Measurements from ENCODE around the gene LRRC9. TPM values are rescaled to one million over a fixed set of nuclear protein-coding genes. Genes with fewer than 3 reads are reported as not detected.
A peak's percentile ranks its signal among the peaks of the same experiment; 100 is the strongest.

LRRC9 gene
- total and polyA plus RNA-seq, 2 of the 13 experiments (the other 11 are each of a cell fraction or from before 2014, with no cell fraction given) = 0.08 to 0.18 TPM

- TF ChIP-seq ZNF407 (CRISPR knock-in tag; IDR thresholded peaks at IDR 0.05; ENCODE audit: not compliant biosample characterization) = peak; percentile 92
- TF ChIP-seq PBX2 (CRISPR knock-in tag; IDR thresholded peaks at IDR 0.05) = no peak
- peak; percentile 96; the same call in 1 of the 2 replicates for TF ChIP-seq DNMT1 (CRISPR knock-in tag; IDR thresholded peaks at IDR 0.05)
- TF ChIP-seq ZMAT3 (CRISPR knock-in tag; conservative IDR thresholded peaks at IDR 0.05) = peak; percentile 96
- peak; percentile 73; the same call in 1 of the 2 replicates for TF ChIP-seq ZBTB4 (CRISPR knock-in tag; IDR thresholded peaks at IDR 0.05; ENCODE audit: borderline replicate concordance)
- TF ChIP-seq ZFP82 (CRISPR knock-in tag; IDR thresholded peaks at IDR 0.05; ENCODE audit: borderline replicate concordance) = no peak
- peak; percentile 65; the same call in 1 of the 2 replicates for TF ChIP-seq ZSCAN31 (CRISPR knock-in tag; IDR thresholded peaks at IDR 0.05; ENCODE audit: low read depth)
- TF ChIP-seq ZNF350 (CRISPR knock-in tag; IDR thresholded peaks at IDR 0.05; ENCODE audit: borderline replicate concordance, low read depth) = peak; percentile 96
- no peak; the same call in 1 of the 2 replicates for TF ChIP-seq ZNF703 (CRISPR knock-in tag; IDR thresholded peaks at IDR 0.05; ENCODE audit: borderline replicate concordance)
- TF ChIP-seq MAX (IDR thresholded peaks at IDR 0.05) = peak; percentile 97
- TF ChIP-seq ZNF441 (CRISPR knock-in tag; IDR thresholded peaks at IDR 0.05; ENCODE audit: borderline replicate concordance) = peak; percentile 89
- peak; percentile 74; the same call in 1 of the 2 replicates for TF ChIP-seq ATF2 (CRISPR knock-in tag; IDR thresholded peaks at IDR 0.05)
Observed at GRCh38 chr14:60091550-60092525, 171.9 kb downstream of the LRRC9 start, which contains the start of gene PCNX4 (continued).

Data from HepG2 (cell line).